BE2C (cell line): Measurements from ENCODE around the gene STRBP.

ENCODE experiments used
- DNase-seq: peaks from one replicate; pipeline ENCODE4 v3.0.0-alpha.2; 2020
- H3K27me3 ChIP-seq: fragments of 250-450 bp; sonication (Bioruptor Pico); 2 replicates; pipeline ENCODE4 v1.5.1; 2020; ENCODE audit warnings: mild to moderate bottlenecking
- H3K36me3 ChIP-seq: fragments of 250-450 bp; sonication (Bioruptor Pico); 2 replicates; pipeline ENCODE4 v1.5.1; 2020; ENCODE audit warnings: mild to moderate bottlenecking
- H3K4me1 ChIP-seq: fragments of 250-450 bp; sonication (Bioruptor Pico); 2 replicates; pipeline ENCODE4 v1.5.1; 2020
- H3K4me3 ChIP-seq: 2 replicates; pipeline ENCODE4 v1.5.1; 2011; ENCODE audit warnings: low read depth, low read length
- H3K9me3 ChIP-seq: fragments of 250-450 bp; sonication (Bioruptor Pico); 2 replicates; pipeline ENCODE4 v1.5.1; 2020
- TF ChIP-seq, protein P1 (sequence below): IDR thresholded peaks from 2 replicates; pipeline ENCODE4 v1.5.1; 2012; ENCODE audit warnings: mild to moderate bottlenecking, low read depth, low read length

The STRBP gene

DNA sequence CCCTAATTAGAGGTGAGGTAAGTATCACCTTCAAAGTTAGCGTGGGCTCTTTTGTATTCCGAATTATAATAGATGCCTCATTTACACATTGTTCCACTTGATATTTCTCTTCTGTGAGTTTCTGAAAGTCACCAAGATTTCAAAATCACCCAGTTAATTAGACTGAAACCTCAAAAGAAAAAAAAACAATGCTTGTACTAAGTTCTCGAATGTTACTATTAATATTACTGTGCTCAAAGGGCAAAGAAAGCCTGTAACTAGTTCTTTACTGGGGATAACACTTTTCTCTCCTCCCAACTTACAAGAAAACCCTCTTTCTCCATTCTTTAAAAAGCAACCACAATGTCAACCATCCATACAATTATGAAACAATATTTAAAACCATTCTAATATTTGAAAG, 98.5 kb downstream of the STRBP start:
- H3K4me1 ChIP-seq = no peaks in the 10 kb centered on the region
- TF ChIP-seq, protein P1, sequence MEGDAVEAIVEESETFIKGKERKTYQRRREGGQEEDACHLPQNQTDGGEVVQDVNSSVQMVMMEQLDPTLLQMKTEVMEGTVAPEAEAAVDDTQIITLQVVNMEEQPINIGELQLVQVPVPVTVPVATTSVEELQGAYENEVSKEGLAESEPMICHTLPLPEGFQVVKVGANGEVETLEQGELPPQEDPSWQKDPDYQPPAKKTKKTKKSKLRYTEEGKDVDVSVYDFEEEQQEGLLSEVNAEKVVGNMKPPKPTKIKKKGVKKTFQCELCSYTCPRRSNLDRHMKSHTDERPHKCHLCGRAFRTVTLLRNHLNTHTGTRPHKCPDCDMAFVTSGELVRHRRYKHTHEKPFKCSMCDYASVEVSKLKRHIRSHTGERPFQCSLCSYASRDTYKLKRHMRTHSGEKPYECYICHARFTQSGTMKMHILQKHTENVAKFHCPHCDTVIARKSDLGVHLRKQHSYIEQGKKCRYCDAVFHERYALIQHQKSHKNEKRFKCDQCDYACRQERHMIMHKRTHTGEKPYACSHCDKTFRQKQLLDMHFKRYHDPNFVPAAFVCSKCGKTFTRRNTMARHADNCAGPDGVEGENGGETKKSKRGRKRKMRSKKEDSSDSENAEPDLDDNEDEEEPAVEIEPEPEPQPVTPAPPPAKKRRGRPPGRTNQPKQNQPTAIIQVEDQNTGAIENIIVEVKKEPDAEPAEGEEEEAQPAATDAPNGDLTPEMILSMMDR = no peak
- no peaks in the 10 kb centered on the region for H3K9me3 ChIP-seq
- H3K27me3 ChIP-seq = no peaks in the 10 kb centered on the region
- no peaks in the 10 kb centered on the region for H3K36me3 ChIP-seq
- no peak for DNase-seq
- no peak overlapping the region for H3K4me3 ChIP-seq

DNA sequence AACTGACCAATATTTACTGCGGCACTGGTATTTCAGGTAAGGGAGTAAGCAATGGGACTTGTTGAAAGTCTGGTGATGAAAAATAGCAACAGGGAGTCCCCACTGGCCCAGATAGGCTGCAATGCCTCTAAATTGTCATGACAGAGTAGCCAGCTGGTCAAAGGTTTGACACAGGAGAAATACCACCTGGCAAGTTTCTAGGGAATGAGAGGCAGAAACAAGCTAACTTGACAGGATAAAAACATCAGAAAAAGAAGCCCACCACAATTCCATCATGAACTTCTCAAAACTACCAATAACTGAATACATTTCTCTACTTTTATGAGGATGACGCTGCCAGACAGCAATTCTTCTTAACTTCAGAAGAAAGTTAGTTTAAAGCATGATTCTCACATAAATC, 99.8 kb downstream of the STRBP start:
- TF ChIP-seq, protein P1 = no peak
- Histone ChIP-seq H3K4me1 (no peaks in the 10 kb centered on the region), H3K4me3 (no peak overlapping the region), H3K9me3 (no peaks in the 10 kb centered on the region), H3K27me3 (no peaks in the 10 kb centered on the region), H3K36me3 (no peaks in the 10 kb centered on the region)
- no peak for DNase-seq

DNA sequence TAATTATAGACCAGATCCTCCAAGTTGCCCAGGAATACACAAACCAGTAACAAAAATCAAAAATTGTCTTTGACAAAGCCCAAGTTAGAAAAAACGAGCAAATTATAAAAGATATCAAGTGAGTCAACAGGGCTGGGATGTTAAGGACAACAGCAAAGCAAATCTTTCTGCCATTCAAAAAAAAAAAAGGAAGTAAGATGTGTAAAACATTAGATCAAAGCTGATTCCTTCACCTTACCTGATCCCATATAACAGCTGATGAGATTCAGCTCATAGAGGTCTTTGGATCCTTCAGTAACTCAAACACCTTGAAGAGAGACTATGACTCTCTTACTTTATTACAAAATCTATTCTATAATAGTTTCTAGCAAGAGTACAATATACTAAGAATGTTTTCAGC, 100.9 kb downstream of the STRBP start:
- TF ChIP-seq, protein P1 = no peak
- no peaks in the 10 kb centered on the region for H3K9me3 ChIP-seq
- no peaks in the 10 kb centered on the region for H3K27me3 ChIP-seq
- H3K4me3 ChIP-seq = no peak overlapping the region
- no peaks in the 10 kb centered on the region for H3K36me3 ChIP-seq
- H3K4me1 ChIP-seq = no peaks in the 10 kb centered on the region
- DNase-seq = no peak

DNA sequence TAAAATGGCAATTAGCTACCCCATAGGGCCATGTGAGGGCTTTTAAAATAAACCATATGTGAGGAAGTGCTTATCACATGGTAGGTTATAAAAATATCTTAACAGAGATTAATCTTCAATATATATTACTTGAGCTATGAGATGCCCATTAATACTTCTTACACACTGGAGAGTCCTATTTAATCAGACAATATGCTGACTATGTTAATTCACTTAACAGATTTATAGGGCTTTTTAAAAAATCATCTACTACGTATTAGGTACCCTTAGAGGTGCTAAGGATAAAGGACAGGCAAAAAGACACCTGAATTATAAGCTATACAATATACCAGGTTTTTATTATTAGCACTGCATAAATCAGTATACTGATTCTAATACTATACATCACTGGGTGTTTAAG, 102.6 kb downstream of the STRBP start:
- no peak for DNase-seq
- H3K27me3 ChIP-seq = no peaks in the 10 kb centered on the region
- no peaks in the 10 kb centered on the region for H3K36me3 ChIP-seq
- H3K9me3 ChIP-seq = no peaks in the 10 kb centered on the region
- no peak overlapping the region for H3K4me3 ChIP-seq
- TF ChIP-seq, protein P1 = no peak
- H3K4me1 ChIP-seq = no peaks in the 10 kb centered on the region

- no peaks in the 10 kb centered on the region for H3K9me3 ChIP-seq
- no peaks in the 10 kb centered on the region for H3K36me3 ChIP-seq
- no peaks in the 10 kb centered on the region for H3K27me3 ChIP-seq
- no peak for DNase-seq
- TF ChIP-seq, protein P1 = no peak
- H3K4me3 ChIP-seq = no peak overlapping the region
- no peaks in the 10 kb centered on the region for H3K4me1 ChIP-seq
Observed at GRCh38 chr9:123164285-123164684, 104.1 kb downstream of the STRBP start.

DNA sequence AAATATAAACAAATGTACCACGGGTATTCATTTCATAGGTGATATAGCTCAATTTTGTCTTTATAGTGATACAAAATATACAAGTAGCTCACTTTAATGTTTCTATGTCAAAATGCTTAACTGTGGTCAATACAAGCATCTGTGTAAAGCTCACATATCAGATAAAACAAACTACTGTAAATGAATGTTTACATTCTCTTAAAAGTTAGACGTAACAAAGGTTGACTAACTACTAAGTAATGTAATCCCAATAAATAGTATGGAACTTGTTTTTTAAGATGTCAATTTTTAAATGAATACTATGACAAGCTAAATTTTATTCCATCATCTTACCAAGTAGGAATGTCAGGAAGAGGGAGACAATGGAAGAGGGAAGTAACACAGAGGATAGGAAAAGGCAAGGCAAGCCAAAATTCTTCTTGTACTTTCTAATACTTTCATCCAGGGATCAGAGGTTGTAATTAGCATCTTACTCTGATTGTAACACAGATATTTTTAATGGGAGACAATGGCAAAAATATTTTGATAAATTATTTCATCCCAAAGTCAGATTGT, 105.5 kb downstream of the STRBP start:
- no peak overlapping the region for H3K4me3 ChIP-seq
- no peak for DNase-seq
- H3K27me3 ChIP-seq = no peaks in the 10 kb centered on the region
- no peaks in the 10 kb centered on the region for H3K36me3 ChIP-seq
- peaks cover under 1% of the 10 kb centered on the region for H3K4me1 ChIP-seq
- no peaks in the 10 kb centered on the region for H3K9me3 ChIP-seq
- TF ChIP-seq, protein P1 = no peak
